Keratinocyte (primary cell): Measurements from ENCODE around the gene MYO16.

Experiments used
- EZH2 ChIP-seq: IDR thresholded peaks from one replicate; pipeline ENCODE4 v1.6.1; 2012; ENCODE audit warnings: inconsistent platforms, mild to moderate bottlenecking, low read length, moderate library complexity
- TF ChIP-seq, protein P1 (sequence below), 3 experiments: IDR thresholded peaks in 1 of 3; conservative IDR thresholded peaks in 1 of 3; optimal IDR thresholded peaks in 1 of 3; 2 replicates in 2 of 3; 3 replicates in 1 of 3; pipeline versions ENCODE3 to v1.5.1; 2011; ENCODE audit warnings: low read length in 3 of 3, mild to moderate bottlenecking in 3 of 3, moderate library complexity in 2 of 3, control low read depth in 1 of 3, inconsistent platforms in 1 of 3; ENCODE audit not compliant: insufficient read depth in 2 of 3; ENCODE audit errors: extremely low read depth in 1 of 3

DNA sequence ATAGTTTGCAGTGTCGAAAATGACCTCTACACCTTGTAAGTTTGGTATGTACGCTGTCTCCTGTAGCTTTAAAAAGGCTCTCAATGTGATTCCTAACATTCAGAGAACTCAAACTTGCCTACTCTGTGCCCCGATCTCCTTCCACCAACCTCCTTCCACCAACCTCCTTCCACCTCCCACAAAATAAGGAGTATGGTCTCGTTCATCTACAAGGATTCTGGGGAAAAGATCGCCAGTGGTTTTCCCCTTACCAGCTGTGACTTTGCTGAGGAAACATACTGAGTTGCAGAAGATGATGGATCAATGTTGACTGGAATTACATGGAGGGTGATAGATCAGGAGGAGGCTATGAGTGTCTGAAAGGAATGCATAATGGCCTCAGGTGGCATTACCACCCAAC lies 16.0 kb downstream of the MYO16 start:
- TF ChIP-seq, protein P1, sequence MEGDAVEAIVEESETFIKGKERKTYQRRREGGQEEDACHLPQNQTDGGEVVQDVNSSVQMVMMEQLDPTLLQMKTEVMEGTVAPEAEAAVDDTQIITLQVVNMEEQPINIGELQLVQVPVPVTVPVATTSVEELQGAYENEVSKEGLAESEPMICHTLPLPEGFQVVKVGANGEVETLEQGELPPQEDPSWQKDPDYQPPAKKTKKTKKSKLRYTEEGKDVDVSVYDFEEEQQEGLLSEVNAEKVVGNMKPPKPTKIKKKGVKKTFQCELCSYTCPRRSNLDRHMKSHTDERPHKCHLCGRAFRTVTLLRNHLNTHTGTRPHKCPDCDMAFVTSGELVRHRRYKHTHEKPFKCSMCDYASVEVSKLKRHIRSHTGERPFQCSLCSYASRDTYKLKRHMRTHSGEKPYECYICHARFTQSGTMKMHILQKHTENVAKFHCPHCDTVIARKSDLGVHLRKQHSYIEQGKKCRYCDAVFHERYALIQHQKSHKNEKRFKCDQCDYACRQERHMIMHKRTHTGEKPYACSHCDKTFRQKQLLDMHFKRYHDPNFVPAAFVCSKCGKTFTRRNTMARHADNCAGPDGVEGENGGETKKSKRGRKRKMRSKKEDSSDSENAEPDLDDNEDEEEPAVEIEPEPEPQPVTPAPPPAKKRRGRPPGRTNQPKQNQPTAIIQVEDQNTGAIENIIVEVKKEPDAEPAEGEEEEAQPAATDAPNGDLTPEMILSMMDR (optimal IDR thresholded peaks at IDR 0.05 in 1 of 3, IDR thresholded peaks at IDR 0.05 in 1 of 3, conservative IDR thresholded peaks at IDR 0.05 in 1 of 3; ENCODE audit: extremely low read depth in 1 of 3, insufficient read depth in 2 of 3, low read length in 3 of 3) = no peak
- TF ChIP-seq EZH2 = no peak
